ENCODE measurements around the gene C4B. TPM values are rescaled to one million over a fixed set of nuclear protein-coding genes. Genes with fewer than 3 reads are reported as not detected.
"Not testable (repeated sequence)": the region's sequence is repeated elsewhere in the genome, so short reads cannot be mapped to it uniquely, and the experiment has no call there.

The C4B gene
- polyA plus RNA-seq, 2 donors, result 5.3 to 15.0 TPM

DNA sequence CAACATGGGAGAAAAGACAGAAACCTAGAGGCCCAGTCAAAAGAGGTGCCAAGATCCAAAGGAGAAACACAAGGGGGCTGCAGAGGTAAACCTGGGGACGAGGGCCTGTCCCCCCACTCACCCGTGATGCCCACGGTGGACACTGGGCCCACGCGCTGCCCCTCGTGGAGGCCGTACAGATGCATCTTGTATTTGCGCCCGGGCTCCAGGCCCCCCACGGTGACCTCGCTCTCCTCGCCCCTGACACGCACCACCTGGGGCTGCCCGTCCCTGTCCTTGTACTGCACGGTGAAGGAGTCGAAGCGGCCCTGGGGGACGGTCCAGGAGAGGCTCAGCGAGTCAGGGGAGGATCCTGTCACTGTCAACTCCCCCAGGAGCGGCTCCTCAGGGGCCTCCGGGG is 34.6 kb downstream of the C4B start:
- H3K4me3 ChIP-seq (ENCODE audit: low read depth in 1 of 2, low read length in 2 of 2); H3K27ac ChIP-seq (ENCODE audit: low read depth in 2 of 2, low read length in 1 of 2); H3K36me3 ChIP-seq (ENCODE audit: control insufficient read depth in 2 of 2, insufficient read depth in 2 of 2, low read length in 1 of 2); H3K9me3 ChIP-seq (ENCODE audit: control insufficient read depth in 2 of 2, insufficient read depth in 1 of 2, low read depth in 1 of 2, low read length in 1 of 2); H3K27me3 ChIP-seq (ENCODE audit: control insufficient read depth in 1 of 2, insufficient read depth in 2 of 2, low read length in 2 of 2): not testable (repeated sequence)
- WGBS, 2 donors, result 91 to 96% methylated on average over 19 to 21 of the region's 21 CpGs
- H3K4me1 ChIP-seq (ENCODE audit: control insufficient read depth in 2 of 2, insufficient read depth in 2 of 2, low read length in 1 of 2), result peaks cover 4 to 23% of the 10 kb centered on the region in 2 donors

- not testable (repeated sequence) for H3K27me3 ChIP-seq (ENCODE audit: control insufficient read depth in 1 of 2, insufficient read depth in 2 of 2, low read length in 2 of 2); H3K36me3 ChIP-seq (ENCODE audit: control insufficient read depth in 2 of 2, insufficient read depth in 2 of 2, low read length in 1 of 2); H3K9me3 ChIP-seq (ENCODE audit: control insufficient read depth in 2 of 2, insufficient read depth in 1 of 2, low read depth in 1 of 2, low read length in 1 of 2); H3K27ac ChIP-seq (ENCODE audit: low read depth in 2 of 2, low read length in 1 of 2); H3K4me3 ChIP-seq (ENCODE audit: low read depth in 1 of 2, low read length in 2 of 2)
- WGBS, 2 donors, result 86 to 92% methylated on average over 6 to 11 of the region's 11 CpGs
- H3K4me1 ChIP-seq (ENCODE audit: control insufficient read depth in 2 of 2, insufficient read depth in 2 of 2, low read length in 1 of 2), result peaks cover 4 to 23% of the 10 kb centered on the region in 2 donors
Observed at GRCh38 chr6:32049736-32050135, 35.1 kb downstream of the C4B start.

DNA sequence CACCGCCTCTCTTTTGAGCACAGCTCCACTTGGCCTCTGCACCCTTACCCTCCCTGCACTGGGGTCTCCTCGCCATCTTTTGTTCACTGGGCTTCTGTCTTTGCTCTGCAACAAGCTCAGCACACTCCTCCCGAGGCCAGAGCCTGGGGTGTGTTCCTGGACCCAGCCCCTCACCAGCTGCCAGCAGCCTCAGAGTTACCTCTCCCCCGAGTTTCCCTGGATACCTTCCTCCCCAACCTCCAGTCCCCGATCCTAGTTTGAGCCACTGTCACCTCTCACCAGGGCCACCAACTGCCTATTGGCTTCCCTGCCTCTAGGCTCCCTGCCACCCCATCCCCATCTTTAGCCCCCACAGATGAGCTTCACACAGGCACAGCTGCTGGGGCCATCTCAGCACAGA is 36.0 kb downstream of the C4B start:
- Histone ChIP-seq H3K4me1 (ENCODE audit: control insufficient read depth in 2 of 2, insufficient read depth in 2 of 2, low read length in 1 of 2) (peaks cover 4 to 23% of the 10 kb centered on the region in 2 donors), H3K27me3 (ENCODE audit: control insufficient read depth in 1 of 2, insufficient read depth in 2 of 2, low read length in 2 of 2) (no peaks in the 10 kb centered on the region), H3K36me3 (ENCODE audit: control insufficient read depth in 2 of 2, insufficient read depth in 2 of 2, low read length in 1 of 2) (no peaks in the 10 kb centered on the region), H3K9me3 (ENCODE audit: control insufficient read depth in 2 of 2, insufficient read depth in 1 of 2, low read depth in 1 of 2, low read length in 1 of 2) (no peaks in the 10 kb centered on the region), H3K4me3 (ENCODE audit: low read depth in 1 of 2, low read length in 2 of 2) (no peak overlapping the region), H3K27ac (ENCODE audit: low read depth in 2 of 2, low read length in 1 of 2) (no peak overlapping the region)
- WGBS, 2 donors, result 64 to 65% methylated on average over 5 of the region's 5 CpGs

GRCh38 chr6:32052626-32053025 is 38.0 kb downstream of the C4B start:
- not testable (repeated sequence) for H3K4me1 ChIP-seq (ENCODE audit: control insufficient read depth in 2 of 2, insufficient read depth in 2 of 2, low read length in 1 of 2); H3K27me3 ChIP-seq (ENCODE audit: control insufficient read depth in 1 of 2, insufficient read depth in 2 of 2, low read length in 2 of 2); H3K4me3 ChIP-seq (ENCODE audit: low read depth in 1 of 2, low read length in 2 of 2); H3K27ac ChIP-seq (ENCODE audit: low read depth in 2 of 2, low read length in 1 of 2); H3K9me3 ChIP-seq (ENCODE audit: control insufficient read depth in 2 of 2, insufficient read depth in 1 of 2, low read depth in 1 of 2, low read length in 1 of 2); H3K36me3 ChIP-seq (ENCODE audit: control insufficient read depth in 2 of 2, insufficient read depth in 2 of 2, low read length in 1 of 2)
- WGBS, 2 donors, result 81 to 85% methylated on average over 20 of the region's 20 CpGs

DNA sequence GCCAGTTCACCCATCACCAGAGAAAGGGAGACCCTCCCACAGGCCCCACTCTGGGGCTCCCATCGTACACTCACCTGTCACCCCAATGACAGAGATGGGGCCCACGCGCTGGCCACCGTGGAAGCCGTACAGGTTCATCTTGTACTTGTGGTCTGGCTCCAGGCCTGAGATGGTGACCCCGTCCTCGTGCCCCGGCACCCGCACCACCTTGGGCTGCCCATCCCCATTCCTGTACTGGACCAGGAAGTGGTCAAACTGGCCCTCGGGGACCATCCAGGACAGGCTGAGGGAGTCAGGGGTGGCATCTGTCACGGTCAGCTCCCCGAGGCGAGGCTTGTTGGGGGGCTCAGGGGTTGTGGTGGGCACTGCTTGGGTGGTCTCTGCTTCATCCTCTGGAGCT is 38.7 kb downstream of the C4B start:
- H3K9me3 ChIP-seq (ENCODE audit: control insufficient read depth in 2 of 2, insufficient read depth in 1 of 2, low read depth in 1 of 2, low read length in 1 of 2); H3K27me3 ChIP-seq (ENCODE audit: control insufficient read depth in 1 of 2, insufficient read depth in 2 of 2, low read length in 2 of 2); H3K4me3 ChIP-seq (ENCODE audit: low read depth in 1 of 2, low read length in 2 of 2); H3K36me3 ChIP-seq (ENCODE audit: control insufficient read depth in 2 of 2, insufficient read depth in 2 of 2, low read length in 1 of 2); H3K27ac ChIP-seq (ENCODE audit: low read depth in 2 of 2, low read length in 1 of 2); H3K4me1 ChIP-seq (ENCODE audit: control insufficient read depth in 2 of 2, insufficient read depth in 2 of 2, low read length in 1 of 2): not testable (repeated sequence)
- 84 to 89% methylated on average over 13 of the region's 13 CpGs for WGBS, 2 donors

- H3K36me3 ChIP-seq (ENCODE audit: control insufficient read depth in 2 of 2, insufficient read depth in 2 of 2, low read length in 1 of 2); H3K9me3 ChIP-seq (ENCODE audit: control insufficient read depth in 2 of 2, insufficient read depth in 1 of 2, low read depth in 1 of 2, low read length in 1 of 2); H3K27me3 ChIP-seq (ENCODE audit: control insufficient read depth in 1 of 2, insufficient read depth in 2 of 2, low read length in 2 of 2); H3K27ac ChIP-seq (ENCODE audit: low read depth in 2 of 2, low read length in 1 of 2); H3K4me3 ChIP-seq (ENCODE audit: low read depth in 1 of 2, low read length in 2 of 2); H3K4me1 ChIP-seq (ENCODE audit: control insufficient read depth in 2 of 2, insufficient read depth in 2 of 2, low read length in 1 of 2): not testable (repeated sequence)
- WGBS, 2 donors, result 92 to 94% methylated on average over 21 of the region's 21 CpGs
Observed at GRCh38 chr6:32055756-32056155, 41.2 kb downstream of the C4B start.

- Histone ChIP-seq H3K27me3 (ENCODE audit: control insufficient read depth in 1 of 2, insufficient read depth in 2 of 2, low read length in 2 of 2) (no peaks in the 10 kb centered on the region), H3K4me3 (ENCODE audit: low read depth in 1 of 2, low read length in 2 of 2) (no peak overlapping the region), H3K4me1 (ENCODE audit: control insufficient read depth in 2 of 2, insufficient read depth in 2 of 2, low read length in 1 of 2) (no peaks in the 10 kb centered on the region), H3K36me3 (ENCODE audit: control insufficient read depth in 2 of 2, insufficient read depth in 2 of 2, low read length in 1 of 2) (peaks cover 0 to 2% of the 10 kb centered on the region in 2 donors), H3K27ac (ENCODE audit: low read depth in 2 of 2, low read length in 1 of 2) (no peak overlapping the region), H3K9me3 (ENCODE audit: control insufficient read depth in 2 of 2, insufficient read depth in 1 of 2, low read depth in 1 of 2, low read length in 1 of 2) (no peaks in the 10 kb centered on the region)
- WGBS, 2 donors, result 87 to 94% methylated on average over 3 to 7 of the region's 7 CpGs
Observed at GRCh38 chr6:32056254-32056653, 41.7 kb downstream of the C4B start.

- Histone ChIP-seq H3K4me3 (ENCODE audit: low read depth in 1 of 2, low read length in 2 of 2) (no peak overlapping the region), H3K4me1 (ENCODE audit: control insufficient read depth in 2 of 2, insufficient read depth in 2 of 2, low read length in 1 of 2) (no peaks in the 10 kb centered on the region), H3K9me3 (ENCODE audit: control insufficient read depth in 2 of 2, insufficient read depth in 1 of 2, low read depth in 1 of 2, low read length in 1 of 2) (no peaks in the 10 kb centered on the region), H3K27ac (ENCODE audit: low read depth in 2 of 2, low read length in 1 of 2) (no peak overlapping the region), H3K27me3 (ENCODE audit: control insufficient read depth in 1 of 2, insufficient read depth in 2 of 2, low read length in 2 of 2) (no peaks in the 10 kb centered on the region), H3K36me3 (ENCODE audit: control insufficient read depth in 2 of 2, insufficient read depth in 2 of 2, low read length in 1 of 2) (peaks cover 0 to 2% of the 10 kb centered on the region in 2 donors)
- 79 to 81% methylated on average over 17 of the region's 17 CpGs for WGBS, 2 donors
Observed at GRCh38 chr6:32057966-32058365, 43.4 kb downstream of the C4B start.

GRCh38 chr6:32058511-32058963 is 43.9 kb downstream of the C4B start:
- H3K27me3 ChIP-seq (ENCODE audit: control insufficient read depth in 1 of 2, insufficient read depth in 2 of 2, low read length in 2 of 2), result no peaks in the 10 kb centered on the region
- H3K36me3 ChIP-seq (ENCODE audit: control insufficient read depth in 2 of 2, insufficient read depth in 2 of 2, low read length in 1 of 2), result peaks cover 0 to 2% of the 10 kb centered on the region in 2 donors
- WGBS, 2 donors, result 54 to 58% methylated on average over 11 of the region's 11 CpGs
- H3K4me1 ChIP-seq (ENCODE audit: control insufficient read depth in 2 of 2, insufficient read depth in 2 of 2, low read length in 1 of 2), result no peaks in the 10 kb centered on the region
- no peak overlapping the region for H3K4me3 ChIP-seq (ENCODE audit: low read depth in 1 of 2, low read length in 2 of 2)
- H3K9me3 ChIP-seq (ENCODE audit: control insufficient read depth in 2 of 2, insufficient read depth in 1 of 2, low read depth in 1 of 2, low read length in 1 of 2), result no peaks in the 10 kb centered on the region
- no peak overlapping the region for H3K27ac ChIP-seq (ENCODE audit: low read depth in 2 of 2, low read length in 1 of 2)

DNA sequence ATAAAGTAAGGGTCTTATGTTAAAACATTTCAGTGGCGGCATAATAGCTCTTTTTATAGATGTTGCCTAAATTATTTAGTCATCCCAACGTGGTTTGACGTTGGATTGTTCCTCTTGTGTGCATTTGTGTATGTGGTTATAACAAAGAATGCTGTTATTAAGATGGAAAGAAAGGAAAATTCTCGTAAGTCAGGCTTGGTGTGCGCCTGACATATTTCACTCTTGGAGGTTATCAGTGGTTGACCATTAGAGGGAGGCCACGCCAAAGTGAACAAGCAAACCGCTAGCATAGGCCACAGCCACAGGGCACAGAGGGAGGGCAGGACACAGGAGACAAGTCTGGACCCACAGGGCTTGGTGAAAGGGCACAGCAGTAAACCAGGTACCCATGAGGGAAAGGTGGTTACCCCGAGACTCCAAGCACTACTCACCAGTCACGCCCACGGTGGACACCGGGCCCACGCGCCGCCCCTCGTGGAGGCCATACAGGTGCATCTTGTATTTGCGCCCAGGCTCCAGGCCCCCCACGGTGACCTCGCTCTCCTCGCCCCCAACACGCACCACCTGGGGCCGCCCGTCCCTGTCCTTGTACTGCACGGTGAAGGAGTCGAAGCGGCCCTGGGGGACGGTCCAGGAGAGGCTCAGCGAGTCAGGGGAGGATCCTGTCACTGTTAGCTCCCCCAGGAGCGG is 46.5 kb downstream of the C4B start:
- H3K27me3 ChIP-seq (ENCODE audit: control insufficient read depth in 1 of 2, insufficient read depth in 2 of 2, low read length in 2 of 2), result no peaks in the 10 kb centered on the region
- WGBS, 2 donors, result 90 to 91% methylated on average over 25 to 28 of the region's 28 CpGs
- H3K36me3 ChIP-seq (ENCODE audit: control insufficient read depth in 2 of 2, insufficient read depth in 2 of 2, low read length in 1 of 2), result peaks cover 0 to 2% of the 10 kb centered on the region in 2 donors
- no peak overlapping the region for H3K4me3 ChIP-seq (ENCODE audit: low read depth in 1 of 2, low read length in 2 of 2)
- no peaks in the 10 kb centered on the region for H3K4me1 ChIP-seq (ENCODE audit: control insufficient read depth in 2 of 2, insufficient read depth in 2 of 2, low read length in 1 of 2)
- H3K9me3 ChIP-seq (ENCODE audit: control insufficient read depth in 2 of 2, insufficient read depth in 1 of 2, low read depth in 1 of 2, low read length in 1 of 2), result no peaks in the 10 kb centered on the region
- no peak overlapping the region for H3K27ac ChIP-seq (ENCODE audit: low read depth in 2 of 2, low read length in 1 of 2)
